ENCODE measurements around the gene IL1F10. TPM values are rescaled to one million over a fixed set of nuclear protein-coding genes. Genes with fewer than 3 reads are reported as not detected.

The IL1F10 gene
- total and polyA plus RNA-seq, 7 donors, result not detected

GRCh38 chr2:113076954-113077669 is 9.3 kb downstream of the IL1F10 start:
- H3K9me3 ChIP-seq, result no peaks in the 10 kb centered on the region
- TF ChIP-seq, protein P1, sequence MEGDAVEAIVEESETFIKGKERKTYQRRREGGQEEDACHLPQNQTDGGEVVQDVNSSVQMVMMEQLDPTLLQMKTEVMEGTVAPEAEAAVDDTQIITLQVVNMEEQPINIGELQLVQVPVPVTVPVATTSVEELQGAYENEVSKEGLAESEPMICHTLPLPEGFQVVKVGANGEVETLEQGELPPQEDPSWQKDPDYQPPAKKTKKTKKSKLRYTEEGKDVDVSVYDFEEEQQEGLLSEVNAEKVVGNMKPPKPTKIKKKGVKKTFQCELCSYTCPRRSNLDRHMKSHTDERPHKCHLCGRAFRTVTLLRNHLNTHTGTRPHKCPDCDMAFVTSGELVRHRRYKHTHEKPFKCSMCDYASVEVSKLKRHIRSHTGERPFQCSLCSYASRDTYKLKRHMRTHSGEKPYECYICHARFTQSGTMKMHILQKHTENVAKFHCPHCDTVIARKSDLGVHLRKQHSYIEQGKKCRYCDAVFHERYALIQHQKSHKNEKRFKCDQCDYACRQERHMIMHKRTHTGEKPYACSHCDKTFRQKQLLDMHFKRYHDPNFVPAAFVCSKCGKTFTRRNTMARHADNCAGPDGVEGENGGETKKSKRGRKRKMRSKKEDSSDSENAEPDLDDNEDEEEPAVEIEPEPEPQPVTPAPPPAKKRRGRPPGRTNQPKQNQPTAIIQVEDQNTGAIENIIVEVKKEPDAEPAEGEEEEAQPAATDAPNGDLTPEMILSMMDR (IDR thresholded peaks at IDR 0.05), result no peak
- TF ChIP-seq EP300 (IDR thresholded peaks at IDR 0.05) (no peak), POLR2A (IDR thresholded peaks at IDR 0.05) (no peak), POLR2AphosphoS5 (IDR thresholded peaks at IDR 0.05) (no peak)
- WGBS, 2 donors, result 60 to 72% methylated on average over 3 of the region's 3 CpGs
- intact Hi-C loops (cut with DNase I), result no loop called here
- no peaks in the 10 kb centered on the region for H3K27me3 ChIP-seq
- no peaks in the 10 kb centered on the region for H3K4me1 ChIP-seq
- no peaks in the 10 kb centered on the region for H3K36me3 ChIP-seq
- H3K4me3 ChIP-seq, result no peak overlapping the region
- no peak for DNase-seq
- no peak overlapping the region for H3K27ac ChIP-seq

DNA sequence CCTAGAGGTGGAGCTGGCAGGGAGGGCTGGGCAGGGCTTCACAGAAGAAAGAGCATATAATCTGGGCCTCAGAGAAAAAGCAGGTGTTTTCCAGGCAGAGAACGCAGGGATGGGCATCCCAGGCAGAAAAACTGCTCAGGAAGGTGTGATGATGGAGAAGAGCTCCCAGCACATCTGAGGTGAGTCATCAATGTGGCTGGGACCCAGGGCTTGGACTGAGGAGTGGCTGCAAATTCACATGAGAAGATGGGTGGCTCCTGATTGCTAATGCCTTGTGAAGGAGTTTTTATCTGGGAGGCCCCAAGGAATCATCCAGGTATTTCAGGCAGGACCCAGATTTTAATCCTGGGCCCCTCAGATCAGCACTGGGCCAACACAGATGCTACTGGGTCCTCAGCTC is 10.2 kb downstream of the IL1F10 start:
- no peaks in the 10 kb centered on the region for H3K4me1 ChIP-seq
- no peak overlapping the region for H3K27ac ChIP-seq

GRCh38 chr2:113078350-113078839 is 10.6 kb downstream of the IL1F10 start:
- no peaks in the 10 kb centered on the region for H3K9me3 ChIP-seq
- H3K27ac ChIP-seq, result no peak overlapping the region
- no peak for TF ChIP-seq EP300 (IDR thresholded peaks at IDR 0.05)
- no peak for TF ChIP-seq POLR2AphosphoS5 (IDR thresholded peaks at IDR 0.05)
- TF ChIP-seq POLR2A (IDR thresholded peaks at IDR 0.05), result no peak
- TF ChIP-seq, protein P1 (IDR thresholded peaks at IDR 0.05), result no peak
- no peaks in the 10 kb centered on the region for H3K27me3 ChIP-seq
- H3K4me3 ChIP-seq, result no peak overlapping the region
- 52 to 73% methylated on average over 6 of the region's 6 CpGs for WGBS, 2 donors
- no peaks in the 10 kb centered on the region for H3K4me1 ChIP-seq
- H3K36me3 ChIP-seq, result no peaks in the 10 kb centered on the region
- no peak for DNase-seq
- intact Hi-C loops (cut with DNase I), result no loop called here

More for the DNA sequence above, 10.2 kb downstream of the IL1F10 start:
- Histone ChIP-seq H3K36me3 (no peaks in the 10 kb centered on the region), H3K27me3 (no peaks in the 10 kb centered on the region), H3K9me3 (no peaks in the 10 kb centered on the region), H3K4me3 (no peak overlapping the region)
- no peak for DNase-seq
- intact Hi-C loops (cut with DNase I), result no loop called here
- TF ChIP-seq, protein P1 (IDR thresholded peaks at IDR 0.05), result no peak
- TF ChIP-seq POLR2A (IDR thresholded peaks at IDR 0.05) (no peak), EP300 (IDR thresholded peaks at IDR 0.05) (no peak), POLR2AphosphoS5 (IDR thresholded peaks at IDR 0.05) (no peak)
- 67 to 73% methylated on average over 1 of the region's 1 CpG for WGBS, 2 donors

DNA sequence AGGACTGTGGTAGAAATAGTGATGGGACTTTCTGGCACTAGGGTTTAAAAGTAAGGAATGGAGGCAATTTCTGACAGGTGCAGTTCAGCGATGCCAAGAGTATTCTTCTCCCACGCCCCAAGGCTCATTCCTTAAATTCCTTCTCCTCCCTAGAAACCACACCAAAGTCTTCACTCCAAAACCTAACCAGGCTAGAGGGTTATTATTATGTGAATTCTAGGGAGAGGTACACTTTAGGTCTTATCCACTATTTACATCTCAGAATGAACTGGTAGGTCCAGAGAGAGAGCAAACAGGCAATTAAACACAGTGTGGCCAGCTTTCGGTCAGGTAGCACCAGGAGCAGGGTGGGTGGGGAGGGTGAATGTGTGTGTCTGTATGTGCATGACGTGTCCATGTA is 11.4 kb downstream of the IL1F10 start:
- intact Hi-C loops (cut with DNase I), result no loop called here
- Histone ChIP-seq H3K9me3 (no peaks in the 10 kb centered on the region), H3K27me3 (no peaks in the 10 kb centered on the region), H3K27ac (no peak overlapping the region), H3K4me1 (no peaks in the 10 kb centered on the region), H3K36me3 (no peaks in the 10 kb centered on the region), H3K4me3 (no peak overlapping the region)
- 64 to 84% methylated on average over 4 of the region's 4 CpGs for WGBS, 2 donors
- no peak for DNase-seq
- no peak for TF ChIP-seq POLR2A (IDR thresholded peaks at IDR 0.05)
- no peak for TF ChIP-seq POLR2AphosphoS5 (IDR thresholded peaks at IDR 0.05)
- TF ChIP-seq, protein P1 (IDR thresholded peaks at IDR 0.05), result no peak
- no peak for TF ChIP-seq EP300 (IDR thresholded peaks at IDR 0.05)
